ENCODE results near the gene EIF3L.

EIF3L gene

DNA sequence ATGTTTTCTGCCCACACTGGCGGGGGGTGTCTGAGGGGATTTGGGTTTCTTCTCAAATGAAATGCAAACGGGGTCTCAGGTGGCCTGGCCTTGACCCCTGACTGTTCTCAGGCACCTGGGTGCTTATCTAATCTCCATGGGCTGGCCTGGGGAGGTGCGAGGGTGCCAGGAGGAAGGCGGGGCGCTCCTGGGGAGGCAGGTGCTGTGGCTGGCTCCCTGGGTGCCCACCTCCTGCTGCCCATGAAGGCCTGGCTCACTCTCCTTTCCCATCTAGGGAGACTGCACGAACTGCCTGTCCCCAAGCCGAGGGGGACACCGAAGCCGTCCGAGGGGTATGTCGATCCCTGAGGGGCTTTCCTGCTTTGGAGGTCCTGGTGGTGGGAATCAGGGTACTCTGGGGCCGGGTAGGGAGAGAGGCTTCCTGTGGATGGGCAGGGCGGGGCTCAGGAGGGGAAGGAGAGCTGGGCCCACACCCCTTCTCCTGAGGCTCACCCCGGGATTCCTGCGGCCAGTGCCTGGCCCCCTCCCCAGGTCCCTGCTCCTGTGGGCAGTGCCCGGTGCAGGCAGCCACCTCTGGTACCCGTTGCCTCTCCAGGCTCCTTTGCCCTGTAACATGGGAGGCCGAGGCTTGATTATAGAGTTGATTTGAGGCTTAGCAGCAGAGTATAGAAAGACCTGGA is 75.3 kb downstream of the EIF3L start:
- no peak overlapping the region for H3K4me3 ChIP-seq (replicated peaks; ENCODE audit: low read depth, low read length)
- no peak for DNase-seq (ENCODE audit: low read depth)
- TF ChIP-seq, protein P1, sequence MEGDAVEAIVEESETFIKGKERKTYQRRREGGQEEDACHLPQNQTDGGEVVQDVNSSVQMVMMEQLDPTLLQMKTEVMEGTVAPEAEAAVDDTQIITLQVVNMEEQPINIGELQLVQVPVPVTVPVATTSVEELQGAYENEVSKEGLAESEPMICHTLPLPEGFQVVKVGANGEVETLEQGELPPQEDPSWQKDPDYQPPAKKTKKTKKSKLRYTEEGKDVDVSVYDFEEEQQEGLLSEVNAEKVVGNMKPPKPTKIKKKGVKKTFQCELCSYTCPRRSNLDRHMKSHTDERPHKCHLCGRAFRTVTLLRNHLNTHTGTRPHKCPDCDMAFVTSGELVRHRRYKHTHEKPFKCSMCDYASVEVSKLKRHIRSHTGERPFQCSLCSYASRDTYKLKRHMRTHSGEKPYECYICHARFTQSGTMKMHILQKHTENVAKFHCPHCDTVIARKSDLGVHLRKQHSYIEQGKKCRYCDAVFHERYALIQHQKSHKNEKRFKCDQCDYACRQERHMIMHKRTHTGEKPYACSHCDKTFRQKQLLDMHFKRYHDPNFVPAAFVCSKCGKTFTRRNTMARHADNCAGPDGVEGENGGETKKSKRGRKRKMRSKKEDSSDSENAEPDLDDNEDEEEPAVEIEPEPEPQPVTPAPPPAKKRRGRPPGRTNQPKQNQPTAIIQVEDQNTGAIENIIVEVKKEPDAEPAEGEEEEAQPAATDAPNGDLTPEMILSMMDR (IDR thresholded peaks at IDR 0.05; ENCODE audit: low read length, missing control alignments): no peak

DNA sequence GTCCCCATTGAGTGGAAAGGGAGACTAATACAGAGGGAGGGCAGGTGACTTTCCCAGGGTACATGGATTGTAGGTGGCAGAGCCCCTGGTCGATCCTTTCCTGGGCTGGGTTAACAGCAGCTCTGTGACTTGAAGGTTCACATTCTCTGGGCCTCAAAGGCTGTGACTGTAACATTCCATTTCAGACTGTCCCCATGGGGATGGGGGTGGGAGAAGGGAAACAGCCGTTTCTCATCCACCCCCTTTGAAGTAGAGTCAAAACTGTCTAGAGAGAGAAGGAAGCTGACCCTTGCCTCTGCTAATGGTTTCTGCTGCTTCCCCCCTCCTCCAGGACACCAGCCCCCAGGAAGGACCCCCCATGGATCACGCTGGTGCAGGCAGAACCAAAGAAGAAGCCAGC is 76.1 kb downstream of the EIF3L start:
- no peak for DNase-seq (ENCODE audit: low read depth)
- TF ChIP-seq, protein P1 (IDR thresholded peaks at IDR 0.05; ENCODE audit: low read length, missing control alignments): no peak
- H3K4me3 ChIP-seq (replicated peaks; ENCODE audit: low read depth, low read length): no peak overlapping the region

DNA sequence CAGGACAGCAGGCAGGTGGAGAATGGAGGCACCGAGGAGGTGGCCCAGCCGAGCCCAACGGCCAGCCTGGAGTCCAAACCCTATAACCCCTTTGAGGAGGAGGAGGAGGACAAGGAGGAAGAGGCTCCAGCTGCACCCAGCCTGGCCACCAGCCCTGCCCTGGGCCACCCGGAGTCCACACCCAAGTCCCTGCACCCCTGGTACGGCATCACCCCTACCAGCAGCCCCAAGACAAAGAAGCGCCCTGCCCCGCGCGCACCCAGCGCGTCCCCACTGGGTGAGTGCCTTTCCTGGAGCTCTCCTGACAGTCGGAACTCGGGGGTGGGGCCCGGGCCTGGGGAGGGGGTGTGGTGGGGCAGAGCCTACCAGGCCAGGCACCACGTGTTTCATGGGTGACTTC is 76.5 kb downstream of the EIF3L start:
- H3K4me3 ChIP-seq (replicated peaks; ENCODE audit: low read depth, low read length): no peak overlapping the region
- DNase-seq (ENCODE audit: low read depth): no peak
- TF ChIP-seq, protein P1 (IDR thresholded peaks at IDR 0.05; ENCODE audit: low read length, missing control alignments): no peak

DNA sequence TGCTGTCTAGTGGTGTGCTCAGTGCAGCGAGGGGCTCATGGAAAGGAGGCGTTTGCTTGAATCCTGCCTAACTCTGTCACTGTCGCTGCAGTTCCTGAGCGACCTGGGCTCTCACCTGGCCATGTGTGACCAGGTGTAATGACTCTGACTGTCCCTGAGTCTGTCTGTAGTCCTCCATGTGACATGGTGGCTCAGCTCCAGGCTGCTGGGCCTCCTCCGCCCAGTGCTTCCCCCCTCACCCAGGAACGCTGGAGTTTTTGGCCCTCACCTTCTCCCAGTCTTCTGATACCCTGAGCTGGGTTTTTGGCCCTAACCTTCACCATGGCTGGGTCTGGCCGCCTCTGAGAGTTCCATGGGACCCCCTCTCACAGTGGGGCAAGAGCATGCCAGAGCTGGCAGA is 77.1 kb downstream of the EIF3L start:
- no peak overlapping the region for H3K4me3 ChIP-seq (replicated peaks; ENCODE audit: low read depth, low read length)
- DNase-seq (ENCODE audit: low read depth): no peak
- TF ChIP-seq, protein P1 (IDR thresholded peaks at IDR 0.05; ENCODE audit: low read length, missing control alignments): no peak

DNA sequence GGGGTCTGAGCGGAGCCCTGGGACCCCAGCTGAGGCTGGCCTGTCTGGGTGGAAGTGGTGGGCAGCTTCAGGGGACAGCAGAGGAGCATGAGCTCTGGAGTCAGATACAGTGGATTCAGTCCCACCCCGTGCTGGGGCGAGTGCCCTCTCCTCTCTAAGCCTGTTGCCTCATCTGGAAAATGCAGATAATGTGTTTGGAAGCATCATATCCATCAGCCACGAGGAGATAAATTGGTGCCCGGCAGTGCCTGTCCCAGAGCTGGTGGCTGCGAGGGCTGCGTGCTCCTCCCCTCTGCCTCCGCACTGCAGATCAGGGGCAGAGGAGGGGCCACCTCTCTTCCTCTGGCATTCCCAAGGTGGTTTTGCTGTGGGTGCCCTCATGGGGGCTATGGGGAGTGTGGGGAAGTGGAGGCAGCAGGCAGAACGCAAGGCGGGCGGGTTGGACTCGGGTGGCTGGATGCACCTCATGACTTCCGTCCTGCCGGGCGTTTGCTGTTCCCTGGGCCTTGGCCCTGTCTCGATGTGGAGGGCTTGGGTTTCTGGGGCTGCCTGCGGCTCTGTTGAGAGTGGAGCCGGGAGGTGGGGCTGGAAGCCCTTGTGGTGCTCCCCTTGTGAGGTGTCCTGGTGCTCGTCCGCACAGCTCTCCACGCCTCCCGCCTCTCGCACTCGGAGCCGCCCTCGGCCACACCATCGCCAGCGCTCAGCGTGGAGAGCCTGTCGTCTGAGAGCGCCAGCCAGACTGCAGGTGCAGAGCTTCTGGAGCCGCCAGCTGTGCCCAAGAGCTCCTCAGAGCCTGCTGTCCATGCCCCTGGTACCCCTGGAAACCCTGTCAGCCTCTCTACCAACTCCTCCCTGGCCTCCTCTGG is 77.8 kb downstream of the EIF3L start:
- TF ChIP-seq, protein P1 (IDR thresholded peaks at IDR 0.05; ENCODE audit: low read length, missing control alignments): no peak
- no peak for DNase-seq (ENCODE audit: low read depth)

DNA sequence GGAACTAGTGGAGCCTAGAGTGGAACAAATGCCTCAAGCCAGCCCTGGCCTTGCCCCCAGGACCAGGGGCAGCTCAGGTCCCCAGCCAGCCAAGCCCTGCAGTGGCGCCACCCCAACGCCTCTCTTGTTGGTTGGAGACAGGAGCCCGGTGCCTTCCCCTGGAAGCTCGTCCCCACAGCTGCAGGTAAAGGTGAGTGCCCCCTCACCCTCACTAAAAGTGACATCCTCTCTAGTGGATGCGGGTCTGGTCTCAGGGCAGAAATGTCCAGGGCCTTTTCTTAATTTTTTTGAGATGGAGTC is 78.4 kb downstream of the EIF3L start:
- no peak overlapping the region for H3K4me3 ChIP-seq (replicated peaks; ENCODE audit: low read depth, low read length)
- DNase-seq (ENCODE audit: low read depth): no peak
- TF ChIP-seq, protein P1 (IDR thresholded peaks at IDR 0.05; ENCODE audit: low read length, missing control alignments): no peak

More for the DNA sequence above, 77.8 kb downstream of the EIF3L start:
- no peak overlapping the region for H3K4me3 ChIP-seq (replicated peaks; ENCODE audit: low read depth, low read length)
